GM18526 (cell line): ENCODE results near the gene AOAH.

Experiments used
- POLR2A ChIP-seq: IDR thresholded peaks from 3 replicates; pipeline ENCODE4 v1.6.1; 2011; ENCODE audit not compliant: insufficient read length; ENCODE audit errors: extremely low read depth

The AOAH gene

GRCh38 chr7:36747280-36748016 lies 23.2 kb upstream of the AOAH start:
- no peak for TF ChIP-seq POLR2A

DNA sequence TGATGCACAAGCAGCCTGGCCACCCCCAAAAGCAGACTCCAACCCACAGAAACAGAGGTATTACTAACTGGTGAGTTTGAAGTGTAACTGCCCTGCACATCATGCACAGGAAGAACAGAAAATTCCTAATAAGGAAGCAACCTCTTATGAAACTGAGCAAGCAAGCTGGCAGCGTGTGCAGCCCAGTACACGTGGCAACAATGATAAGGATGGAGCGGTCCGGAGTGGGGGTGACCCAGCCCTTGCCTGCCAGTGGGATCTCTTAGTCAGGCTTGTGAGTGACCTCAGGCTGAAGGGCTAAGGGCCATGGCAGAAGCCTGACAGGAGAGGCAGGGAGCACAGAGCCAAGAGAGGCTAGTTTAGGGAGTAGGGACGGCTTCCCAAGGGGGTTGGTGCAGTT lies 22.1 kb upstream of the AOAH start:
- no peak for TF ChIP-seq POLR2A

DNA sequence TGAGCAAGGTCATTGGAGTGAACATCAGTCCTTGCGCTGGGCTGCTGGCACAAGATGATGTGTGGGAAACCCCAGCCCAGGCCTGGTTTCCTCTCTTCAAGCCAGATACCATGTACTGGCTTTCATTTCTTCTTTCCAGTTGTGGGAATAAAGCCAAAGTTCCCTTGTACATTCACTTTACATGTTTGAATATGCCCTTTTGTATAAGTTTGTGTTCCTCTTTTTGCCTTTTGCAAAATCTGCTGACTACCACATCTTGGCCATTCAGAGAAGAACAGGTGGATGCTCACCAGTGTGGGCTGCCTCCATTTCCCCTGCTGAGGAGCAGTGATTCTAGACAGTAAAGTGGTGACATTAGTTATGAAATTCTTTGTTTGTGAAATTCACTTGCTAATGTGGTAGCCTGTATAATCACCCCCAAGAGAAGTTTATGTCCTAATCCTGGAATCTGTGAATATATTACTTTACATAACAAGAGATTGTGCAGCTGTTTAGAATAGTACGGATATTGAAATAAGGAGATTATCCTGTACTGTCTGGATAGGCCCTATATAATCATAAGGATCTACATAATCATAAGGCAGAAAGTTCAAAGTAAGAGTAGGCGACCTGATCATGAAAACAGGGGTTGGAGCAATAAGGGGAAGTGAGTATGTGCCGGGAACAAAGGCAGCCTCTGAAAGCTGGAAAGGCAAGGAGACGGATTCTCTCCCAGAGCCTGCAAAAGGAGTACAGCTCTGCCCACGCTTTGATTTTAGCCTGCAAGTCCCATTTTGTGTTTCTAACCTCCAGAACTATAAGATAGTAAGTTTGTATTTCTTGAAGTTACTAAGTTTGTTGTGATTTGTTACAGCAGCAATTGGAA lies 18.8 kb upstream of the AOAH start:
- no peak for TF ChIP-seq POLR2A

GRCh38 chr7:36741866-36742265 lies 17.6 kb upstream of the AOAH start:
- TF ChIP-seq POLR2A: no peak

- no peak for TF ChIP-seq POLR2A
Observed at GRCh38 chr7:36739351-36739750, 15.1 kb upstream of the AOAH start.

DNA sequence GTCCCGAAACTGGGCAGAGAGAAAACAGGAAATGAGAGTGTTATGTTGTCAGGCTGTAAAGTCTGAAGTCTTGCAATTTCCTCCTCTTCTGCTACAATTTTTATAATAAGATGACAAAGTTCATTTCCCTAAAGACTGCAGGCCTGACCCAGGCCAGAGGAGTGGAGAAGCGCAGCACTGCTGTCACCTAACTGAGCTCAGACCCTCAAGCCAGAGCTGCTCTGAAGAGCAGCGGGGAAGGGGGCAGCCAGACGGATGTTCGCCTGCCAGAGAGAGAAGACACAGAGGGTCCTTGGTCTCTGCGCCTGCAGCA lies 12.6 kb upstream of the AOAH start:
- no peak for TF ChIP-seq POLR2A

- no peak for TF ChIP-seq POLR2A
Observed at GRCh38 chr7:36736090-36736898, 12.0 kb upstream of the AOAH start.

DNA sequence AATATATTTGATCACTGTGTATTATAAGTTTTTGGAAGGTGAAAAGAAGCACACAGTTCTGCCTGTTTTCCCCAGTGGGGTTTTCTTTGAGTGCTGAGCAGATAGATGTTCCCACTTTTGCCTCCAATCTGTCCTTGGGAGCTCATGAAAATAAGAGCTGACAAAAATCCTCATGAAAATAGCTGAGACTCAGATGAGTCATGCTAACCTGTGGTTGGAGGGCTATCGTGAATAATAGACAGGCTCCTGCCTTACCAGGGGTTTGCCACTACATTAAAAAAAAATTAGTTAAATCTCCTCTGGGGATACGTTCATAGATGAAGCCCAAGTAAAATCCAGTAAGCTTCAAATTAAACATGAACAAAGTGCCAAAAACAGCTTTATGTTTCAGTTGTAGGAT lies 10.9 kb upstream of the AOAH start:
- no peak for TF ChIP-seq POLR2A

DNA sequence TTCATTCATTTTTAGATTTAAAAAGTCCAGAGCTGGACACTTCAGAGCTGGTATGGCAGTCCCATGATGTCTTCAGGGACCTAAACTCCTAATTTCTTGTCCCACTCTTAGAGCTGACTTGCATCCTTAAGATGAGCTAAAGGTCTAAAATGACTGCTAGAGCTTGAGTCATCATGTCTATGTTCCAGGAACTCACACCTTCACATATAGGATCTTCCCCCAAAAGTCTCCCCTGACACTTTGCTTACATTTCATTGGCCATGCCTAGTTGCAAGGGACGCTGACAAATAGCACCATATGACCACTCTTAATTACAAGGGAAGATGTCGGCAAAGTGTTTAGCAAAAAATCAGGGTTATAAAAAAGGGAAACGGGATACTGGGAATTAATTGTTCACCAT lies 10.4 kb upstream of the AOAH start:
- no peak for TF ChIP-seq POLR2A

GRCh38 chr7:36733411-36733810 lies 9.1 kb upstream of the AOAH start:
- TF ChIP-seq POLR2A: no peak

- no peak for TF ChIP-seq POLR2A
Observed at GRCh38 chr7:36732806-36733205, 8.5 kb upstream of the AOAH start.

DNA sequence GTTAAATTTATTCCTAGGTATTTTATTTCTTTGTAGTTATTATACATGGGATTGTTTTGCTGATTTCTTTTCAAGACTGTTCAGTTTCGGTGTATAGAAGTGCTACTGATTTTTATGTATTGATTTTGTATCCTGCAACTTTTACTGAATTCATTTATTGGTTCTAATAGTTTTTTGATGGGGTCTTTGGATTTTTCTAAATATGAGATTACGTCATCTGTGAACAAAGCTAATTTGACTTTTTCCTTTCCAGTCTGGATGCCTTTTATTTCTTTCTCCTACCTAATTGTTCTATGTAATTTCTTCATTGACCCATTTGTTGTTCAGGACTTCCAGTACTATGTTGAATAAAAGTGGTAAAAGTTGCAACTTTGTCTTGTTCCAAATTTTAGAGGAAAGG lies 5.8 kb upstream of the AOAH start:
- TF ChIP-seq POLR2A: no peak

GRCh38 chr7:36728143-36728542 lies 3.8 kb upstream of the AOAH start:
- no peak for TF ChIP-seq POLR2A

- no peak for TF ChIP-seq POLR2A
Observed at GRCh38 chr7:36726806-36727503, 2.7 kb upstream of the AOAH start.

- no peak for TF ChIP-seq POLR2A
Observed at GRCh38 chr7:36726311-36726710, 2.0 kb upstream of the AOAH start.

DNA sequence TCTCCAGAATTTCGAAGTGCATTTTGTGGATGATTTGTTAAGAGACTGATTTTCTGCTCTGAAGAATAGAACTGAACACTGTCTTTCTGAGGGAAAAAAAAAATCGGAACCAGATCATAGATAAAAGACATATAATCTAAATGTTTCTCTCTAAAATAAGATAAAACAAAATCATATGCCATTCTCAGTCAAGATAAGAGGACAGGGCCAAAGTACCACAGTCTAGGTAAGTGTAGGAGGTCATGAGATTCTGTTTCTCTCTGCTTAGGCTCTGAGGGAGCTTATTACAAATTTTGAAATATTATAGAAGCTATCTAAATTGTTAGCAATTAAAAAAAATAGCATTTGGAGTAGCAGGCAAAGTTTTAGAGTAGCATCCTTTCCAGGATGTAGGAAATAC lies 702 bp upstream of the AOAH start:
- no peak for TF ChIP-seq POLR2A

DNA sequence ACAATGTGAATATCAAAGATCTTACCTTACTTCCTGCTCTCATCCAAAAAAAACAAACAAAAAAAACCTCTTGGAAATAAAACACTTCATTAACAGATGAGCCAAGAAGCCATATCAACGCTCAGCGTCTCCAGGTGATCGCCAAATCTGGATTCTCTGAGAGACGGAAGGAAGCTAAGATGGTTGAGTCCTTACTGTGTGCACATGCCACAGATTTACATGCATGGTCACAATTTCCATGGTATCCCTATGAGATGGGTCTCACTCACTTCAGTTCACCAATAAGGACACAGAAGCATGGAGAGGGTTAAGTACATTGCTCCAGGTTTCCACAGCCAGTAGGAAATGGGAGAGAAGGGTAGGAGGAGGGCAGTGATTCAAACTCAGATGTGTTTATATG lies 1.0 kb downstream of the AOAH start:
- TF ChIP-seq POLR2A: no peak
